HCT116 (cell line): ENCODE results near the gene BAHCC1. TPM values are rescaled to one million over a fixed set of nuclear protein-coding genes. Genes with fewer than 3 reads are reported as not detected.

Experiments
- ATAC-seq: fragments of 200-7000 bp; cut with Tn5 transposase; 2 replicates; pipeline ENCODE4 v1.9.1; 2020; ENCODE audit warnings: mild to moderate bottlenecking, moderate library complexity
- BruUV-seq: library from RNA; stranded (reverse); fragments of 400-500 nt; replicated peaks from 2 replicates; lab custom pipeline; 2021; lab: Mats Ljungman, UMichigan
- CTCF ChIA-PET: fragments of 300-600 bp; sonication (Branson Sonifier 250); formaldehyde crosslinking; loops from one replicate; lab custom pipeline; 2021; ENCODE audit warnings: antibody characterized with exemption; lab: Charles Lee
- POLR2A ChIA-PET: fragments of 300-600, 350-600 bp; sonication (Branson Sonifier 250); formaldehyde crosslinking; loops from one replicate; lab custom pipeline; 2021; ENCODE audit warnings: antibody characterized with exemption; lab: Charles Lee
- RAD21 ChIA-PET, 2 experiments: fragments of 300-600 bp; sonication (Branson Sonifier 250); formaldehyde crosslinking; loops; one replicate each; lab custom pipeline; 2023; ENCODE audit warnings: low total read pairs in 2 of 2; ENCODE audit not compliant: uncharacterized antibody in 2 of 2, unreplicated experiment in 2 of 2, low non-redundant PET in 1 of 2; lab: Charles Lee
- DNase-seq: peaks from one replicate; pipeline ENCODE4 v3.0.0-alpha.2; 2010; ENCODE audit warnings: low read depth, low spot score
- H2AFZ ChIP-seq: fragments of 200-600 bp; shearing (Covaris generic), sonication (generic); 2 replicates; pipeline ENCODE4 v1.6.1; 2017; ENCODE audit warnings: low read depth, mixed run types, mixed read lengths, antibody characterized with exemption, low read length; ENCODE audit not compliant: poor library complexity, severe bottlenecking
- H3K27ac ChIP-seq: 2 replicates; pipeline ENCODE4 v1.5.1; 2012; ENCODE audit warnings: low read depth, low read length
- H3K27me3 ChIP-seq: fragments of 200-600 bp; sonication (generic); 2 replicates; pipeline ENCODE4 v1.6.1; 2016; ENCODE audit warnings: mixed run types, low read length, mixed read lengths; ENCODE audit not compliant: insufficient read depth
- H3K36me3 ChIP-seq, 2 experiments: fragments of 200-500 bp in 1 of 2; fragments of 200-600 bp in 1 of 2; sonication (Bioruptor generic) in 1 of 2; sonication (generic) in 1 of 2; 2 replicates each; pipeline versions ENCODE4 v1.5.1 to v1.6.1; 2014 to 2016; ENCODE audit warnings: low read length in 2 of 2, inconsistent platforms in 1 of 2, mixed read lengths in 1 of 2, mixed run types in 1 of 2; ENCODE audit not compliant: insufficient read depth in 2 of 2, control insufficient read depth in 1 of 2
- H3K4me1 ChIP-seq, 2 experiments: fragments of 200-600 bp in 1 of 2; sonication (generic) in 1 of 2; 2 replicates each; pipeline versions ENCODE4 v1.5.1 to v1.6.1; 2012 to 2017; ENCODE audit warnings: low read length in 2 of 2, inconsistent platforms in 1 of 2, mild to moderate bottlenecking in 1 of 2, mixed read lengths in 1 of 2, mixed run types in 1 of 2, moderate library complexity in 1 of 2; ENCODE audit not compliant: insufficient read depth in 2 of 2, control insufficient read depth in 1 of 2
- H3K4me2 ChIP-seq: fragments of 200-600 bp; sonication (generic); 2 replicates; pipeline ENCODE4 v1.6.1; 2017; ENCODE audit warnings: mixed run types, low read length, mixed read lengths
- H3K4me3 ChIP-seq, 2 experiments: fragments of 200-600 bp in 1 of 2; sonication (generic) in 1 of 2; replicated peaks in 1 of 2; 2 replicates each; pipeline ENCODE4 v1.5.1; 2011 to 2016; ENCODE audit warnings: low read length in 2 of 2, control low read depth in 1 of 2, low read depth in 1 of 2, mild to moderate bottlenecking in 1 of 2, mixed read lengths in 1 of 2, mixed run types in 1 of 2
- H3K79me2 ChIP-seq: fragments of 200-600 bp; sonication (generic); 2 replicates; pipeline ENCODE4 v1.6.1; 2017; ENCODE audit warnings: mild to moderate bottlenecking, mixed run types, low read length, moderate library complexity, mixed read lengths; ENCODE audit not compliant: insufficient read depth
- H3K9ac ChIP-seq: fragments of 200-600 bp; sonication (generic); 2 replicates; pipeline ENCODE4 v1.6.1; 2016; ENCODE audit warnings: low read length, mixed read lengths
- H3K9me2 ChIP-seq: fragments of 200-600 bp; sonication (generic), shearing (Covaris generic); 2 replicates; pipeline ENCODE4 v1.6.1; 2017; ENCODE audit warnings: mixed run types, mild to moderate bottlenecking, moderate library complexity; ENCODE audit not compliant: insufficient read depth
- H3K9me3 ChIP-seq, 2 experiments: fragments of 200-500 bp in 1 of 2; fragments of 200-600 bp in 1 of 2; sonication (Bioruptor generic) in 1 of 2; sonication (generic) in 1 of 2; 2 replicates each; pipeline ENCODE4 v1.6.1; 2014 to 2017; ENCODE audit warnings: low read length in 2 of 2, mixed read lengths in 2 of 2, inconsistent platforms in 1 of 2, low read depth in 1 of 2, mild to moderate bottlenecking in 1 of 2, mixed run types in 1 of 2, moderate library complexity in 1 of 2; ENCODE audit not compliant: control insufficient read depth in 1 of 2, insufficient read depth in 1 of 2
- H4K20me1 ChIP-seq: fragments of 200-600 bp; sonication (generic), shearing (Covaris generic); 2 replicates; pipeline ENCODE4 v1.6.1; 2017; ENCODE audit warnings: mixed run types, mild to moderate bottlenecking, moderate library complexity; ENCODE audit not compliant: insufficient read depth
- SIN3A ChIP-seq: IDR thresholded peaks from 2 replicates; pipeline ENCODE4 v1.6.1; 2012; ENCODE audit warnings: low read depth
- SRF ChIP-seq: IDR thresholded peaks from 2 replicates; pipeline ENCODE4 v1.6.1; 2012; ENCODE audit warnings: low read depth
- ZFX ChIP-seq: fragments of 450-650 bp; IDR thresholded peaks from 2 replicates; pipeline ENCODE4 v1.6.1; 2017
- intact Hi-C: fragments of 100-400 bp; cut with micrococcal nuclease; formaldehyde crosslinking; loops from 2 replicates; pipeline ENCODE4 v1.10.0; 2022
- total RNA-seq: library from RNA; stranded (reverse); gene quantifications from one replicate; pipeline ENCODE4 v1.2.1, GENCODE V29; 2021; ENCODE audit not compliant: unreplicated experiment

BAHCC1 gene
- total RNA-seq, 1 experiment from 2014 or later, result 45.2 TPM

GRCh38 chr17:81368161-81369022, 26.9 kb upstream of the BAHCC1 start:
- intact Hi-C loops, result no loop called here
- TF ChIP-seq ZFX (0 out of 2 replicates have a peak, but pooled peaks have one; percentile 7), SRF (no peak)
- Histone ChIP-seq H3K9me2 (no peaks in the 10 kb centered on the region), H3K4me1 (peaks cover 30 to 44% of the 10 kb centered on the region in 2 experiments), H2AFZ (no peak overlapping the region), H3K36me3 (no peaks in the 10 kb centered on the region), H3K4me2 (no peak overlapping the region), H4K20me1 (no peaks in the 10 kb centered on the region), H3K9ac (no peak overlapping the region), H3K9me3 (no peaks in the 10 kb centered on the region), H3K79me2 (no peaks in the 10 kb centered on the region), H3K27me3 (peaks cover 4% of the 10 kb centered on the region; the same call in 1 of the 2 replicates), H3K27ac (no peak overlapping the region), H3K4me3 (no peak overlapping the region)
- ChIA-PET POLR2A (interaction anchor here (0.7 to 1.5 kb wide), 2 partner anchors 11 to 25 kb away, joined by 4 to 7 read pairs; no protein-coding TSS in a partner anchor), RAD21 (interaction anchor here in 1 of 2 experiments (0.7 kb wide), 1 partner anchor 73 kb away, joined by 3 read pairs; no protein-coding TSS in a partner anchor), CTCF (no interaction called here)
- ATAC-seq, result no peak
- BruUV-seq, result no TSS peak
- no peak for DNase-seq

GRCh38 chr17:81370294-81370693, 25.0 kb upstream of the BAHCC1 start:
- Histone ChIP-seq H3K4me2 (no peak overlapping the region), H3K9me2 (no peaks in the 10 kb centered on the region), H4K20me1 (no peaks in the 10 kb centered on the region), H3K9me3 (no peaks in the 10 kb centered on the region), H3K27ac (no peak overlapping the region), H3K79me2 (no peaks in the 10 kb centered on the region), H3K4me3 (no peak overlapping the region), H3K36me3 (no peaks in the 10 kb centered on the region), H3K4me1 (peaks cover 16 to 30% of the 10 kb centered on the region in 2 experiments), H3K9ac (no peak overlapping the region), H3K27me3 (peaks cover 4% of the 10 kb centered on the region; the same call in 1 of the 2 replicates), H2AFZ (no peak overlapping the region)
- CTCF ChIA-PET, result no interaction called here
- TF ChIP-seq SIN3A, result no peak
- RAD21 ChIA-PET, result no interaction called here
- POLR2A ChIA-PET, result interaction anchor here (1.9 kb wide), 1 partner anchor 9 kb away, joined by 5 read pairs; no protein-coding TSS in a partner anchor
- ATAC-seq, result no peak
- DNase-seq, result no peak
- BruUV-seq, result no TSS peak
- intact Hi-C loops, result loop anchor here (5.0 kb wide), 1 partner anchor 167 kb away; no protein-coding TSS in a partner anchor
